Hindlimb muscle (tissue), 1 donor: ENCODE data around the gene ANKRD33. TPM values are rescaled to one million over a fixed set of nuclear protein-coding genes. Genes with fewer than 3 reads are reported as not detected.

Experiments used
- DNase-seq: peaks from one replicate; pipeline ENCODE4 v3.0.0-alpha.2; 2013
- polyA plus RNA-seq: library from polyadenylated mRNA; unstranded; fragments of 120-200 nt; gene quantifications from one replicate; pipeline ENCODE4 v1.2.1, GENCODE V29; 2013; ENCODE audit not compliant: insufficient read length

ANKRD33 gene
- polyA plus RNA-seq, 1 donor = not detected

GRCh38 chr12:51921017-51921725 is 33.3 kb downstream of the ANKRD33 start:
- no peak for DNase-seq

GRCh38 chr12:51922146-51922545 is 34.2 kb downstream of the ANKRD33 start:
- DNase-seq = no peak

GRCh38 chr12:51922762-51923505 is 35.0 kb downstream of the ANKRD33 start:
- DNase-seq = no peak

GRCh38 chr12:51923506-51924365 is 35.8 kb downstream of the ANKRD33 start:
- DNase-seq = no peak

GRCh38 chr12:51924551-51925319 is 36.8 kb downstream of the ANKRD33 start:
- DNase-seq = no peak

GRCh38 chr12:51925346-51926063 is 37.6 kb downstream of the ANKRD33 start:
- no peak for DNase-seq

- DNase-seq = no peak
Observed at GRCh38 chr12:51926064-51926632, 38.2 kb downstream of the ANKRD33 start.

GRCh38 chr12:51926718-51927117 is 38.8 kb downstream of the ANKRD33 start:
- DNase-seq = no peak

- DNase-seq = no peak
Observed at GRCh38 chr12:51932218-51933076, 44.5 kb downstream of the ANKRD33 start.

GRCh38 chr12:51934080-51934479 is 46.2 kb downstream of the ANKRD33 start:
- no peak for DNase-seq

GRCh38 chr12:51937926-51938325 is 50.0 kb downstream of the ANKRD33 start:
- DNase-seq = no peak

GRCh38 chr12:51938726-51939125 is 50.8 kb downstream of the ANKRD33 start:
- DNase-seq = no peak

- no peak for DNase-seq
Observed at GRCh38 chr12:51941011-51941581, 53.2 kb downstream of the ANKRD33 start.

Other genes with a start within 250 kb of the ANKRD33 start
- gene FIGNL2, start 39.4 kb upstream of the ANKRD33 start, polyA plus RNA-seq = 1.3 TPM
- gene ACVRL1, start 19.4 kb downstream of the ANKRD33 start, polyA plus RNA-seq = 52.0 TPM
- 19.9 TPM for gene ACVR1B, start 63.6 kb downstream of the ANKRD33 start, polyA plus RNA-seq
- gene TAMALIN, start 118.8 kb downstream of the ANKRD33 start, polyA plus RNA-seq = 20.7 TPM
- gene NR4A1, start 163.3 kb downstream of the ANKRD33 start, polyA plus RNA-seq = 32.8 TPM
- 22.0 TPM for gene ATG101, start 181.9 kb downstream of the ANKRD33 start, polyA plus RNA-seq
- not detected for gene SMIM41, start 191.6 kb downstream of the ANKRD33 start, polyA plus RNA-seq